Stimulated activated CD8-positive, alpha-beta memory T cell treated with anti-CD3 and anti-CD28 coated beads, Interleukin-7, amount 100 ng/mL, for 1 hour (primary cell): ENCODE measurements around the gene ENTREP1.
A peak's percentile ranks its signal among the peaks of the same experiment; 100 is the strongest.
"Not testable (repeated sequence)": the region's sequence is repeated elsewhere in the genome, so short reads cannot be mapped to it uniquely, and the experiment has no call there.

Experiments
- DNase-seq, 2 donors: peaks; one replicate each; pipeline ENCODE4 v3.0.0-alpha.2; 2020; ENCODE audit warnings: low read depth in 2 of 2

ENTREP1 gene

DNA sequence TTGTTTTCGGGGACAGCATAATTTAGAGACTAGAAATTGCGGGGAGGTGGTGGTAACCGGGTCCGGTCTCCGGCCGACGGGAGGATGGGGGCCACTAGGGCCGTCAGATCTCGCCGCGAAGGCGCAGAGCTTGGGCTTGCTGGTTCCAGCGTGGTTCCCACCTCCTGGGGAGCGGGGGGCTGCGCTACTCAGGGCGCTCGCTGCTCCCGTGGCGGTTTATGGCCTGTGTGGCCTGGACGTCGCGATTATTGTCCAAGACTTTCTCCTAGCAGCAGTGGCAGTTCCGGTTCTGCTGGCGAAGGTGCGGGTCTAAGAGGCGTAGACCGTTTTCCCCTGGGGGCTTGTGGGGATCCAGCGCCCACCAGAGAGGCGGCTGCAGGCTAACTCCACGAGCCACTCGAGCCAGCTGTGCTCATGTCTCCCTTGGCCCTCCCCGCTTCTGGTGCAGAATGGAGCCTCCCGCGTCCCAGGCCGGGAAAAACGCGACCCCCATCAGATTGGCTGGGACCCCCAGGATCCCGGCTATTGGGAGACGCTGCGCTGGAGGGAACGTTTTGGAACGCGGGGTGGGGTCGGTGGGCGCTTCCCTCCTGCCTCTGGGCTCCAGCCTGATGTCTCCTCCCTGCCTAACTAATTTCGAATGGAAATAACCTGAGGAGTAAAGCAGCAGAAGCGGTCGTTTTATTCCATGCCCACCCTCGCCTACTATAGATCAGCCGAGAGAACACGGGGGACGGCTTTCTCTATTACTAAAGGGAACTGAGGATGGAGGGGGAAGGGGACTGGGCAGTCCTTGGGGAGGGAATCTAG is 87.1 kb downstream of the ENTREP1 start:
- no peak for DNase-seq

- no peak for DNase-seq
These were observed 87.7 kb downstream of the ENTREP1 start for GRCh38 chr9:69412741-69413150.

GRCh38 chr9:69420611-69421270 is 95.7 kb downstream of the ENTREP1 start:
- no peak for DNase-seq

- peak in 1 of 2 donors; percentile 10 for DNase-seq
These were observed 97.1 kb downstream of the ENTREP1 start for GRCh38 chr9:69421908-69422801.

DNA sequence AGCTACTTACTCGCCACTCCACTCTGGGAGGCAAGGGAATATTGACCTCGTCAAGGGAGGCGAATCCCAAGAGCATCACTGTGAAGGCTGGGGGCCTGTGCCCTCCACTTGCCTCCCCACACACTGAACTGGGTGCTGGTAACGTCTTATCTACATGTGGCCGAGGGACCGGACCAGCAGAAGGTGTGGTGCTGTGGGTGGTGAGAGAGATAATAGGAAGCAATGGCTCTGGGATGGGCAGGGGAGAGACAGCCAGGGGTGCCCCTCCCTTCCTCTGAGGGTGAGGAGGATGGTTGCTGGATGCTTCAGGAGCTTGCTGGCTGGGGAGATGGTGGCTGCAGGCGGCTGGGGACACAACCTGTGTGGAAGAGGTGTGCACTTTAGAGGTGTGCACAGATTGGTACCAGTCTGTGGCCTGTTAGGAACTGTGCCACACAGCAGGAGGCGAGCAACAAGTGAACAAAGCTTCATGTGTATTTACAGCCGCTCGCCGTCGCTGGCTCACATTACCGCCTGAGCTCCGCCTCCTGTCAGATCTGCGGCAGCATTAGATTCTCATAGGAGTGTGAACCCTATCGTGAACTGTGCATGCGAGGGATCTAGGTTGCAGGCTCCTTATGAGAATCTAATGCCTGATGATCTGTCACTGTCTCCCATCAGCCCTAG is 100.3 kb downstream of the ENTREP1 start:
- DNase-seq, result no peak

- DNase-seq, result no peak
These were observed 102.3 kb downstream of the ENTREP1 start for GRCh38 chr9:69427286-69427685.

DNA sequence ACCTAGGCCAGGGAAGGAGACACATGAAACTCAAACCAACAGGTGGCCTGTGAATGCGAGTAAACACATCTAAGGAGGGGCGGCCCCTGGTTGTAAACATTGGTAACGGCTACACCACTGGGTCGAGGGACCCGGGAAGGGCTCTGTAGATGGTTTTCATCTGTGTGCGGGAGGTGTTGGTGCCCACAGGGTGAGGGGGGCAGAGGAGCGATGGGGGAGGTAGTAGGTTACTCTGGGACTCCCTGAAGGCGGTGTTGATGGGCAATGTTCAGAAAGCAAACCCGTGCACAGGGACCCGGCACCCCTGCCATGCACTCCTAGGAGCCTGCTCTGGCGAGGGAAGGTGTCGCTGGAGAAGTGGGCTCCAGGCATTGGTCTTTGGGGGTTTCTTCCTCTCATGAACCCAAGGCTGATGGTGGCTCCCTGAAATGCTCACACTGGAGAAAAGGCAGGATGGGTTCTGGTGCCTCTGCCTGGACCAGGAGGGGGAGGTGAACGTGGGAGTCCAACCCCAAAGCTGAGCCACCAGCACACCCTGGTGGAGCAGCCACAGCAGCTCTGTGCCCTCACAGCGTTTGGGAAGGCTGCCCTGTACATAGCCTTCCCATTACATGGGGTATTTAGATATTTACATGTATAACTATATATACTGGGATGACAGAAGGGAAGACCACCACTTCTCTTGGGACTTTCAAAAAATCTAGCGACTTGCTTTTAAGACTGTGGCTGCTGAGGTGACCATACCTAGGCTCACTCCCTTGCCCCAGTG is 103.2 kb downstream of the ENTREP1 start:
- no peak for DNase-seq

DNA sequence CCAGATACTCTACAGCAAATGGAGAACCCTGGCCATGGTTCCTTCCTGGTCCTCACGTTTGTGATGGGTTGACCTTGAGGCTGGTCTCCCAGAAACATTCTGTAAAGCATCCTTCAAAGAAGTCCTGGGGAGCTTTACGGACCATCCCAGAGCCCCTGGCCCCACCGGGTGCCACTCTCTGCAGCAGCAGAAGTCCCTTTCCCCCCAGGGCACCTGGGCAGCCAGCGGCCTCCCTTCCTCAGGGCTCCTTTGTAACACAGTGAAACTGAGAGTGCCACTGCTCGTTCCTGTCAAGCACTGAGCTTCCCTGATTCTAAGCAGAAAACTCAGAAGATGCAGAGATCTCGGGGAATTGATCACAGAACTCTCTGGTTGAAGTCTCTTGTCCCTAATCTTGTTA is 104.3 kb downstream of the ENTREP1 start:
- DNase-seq, result no peak

DNA sequence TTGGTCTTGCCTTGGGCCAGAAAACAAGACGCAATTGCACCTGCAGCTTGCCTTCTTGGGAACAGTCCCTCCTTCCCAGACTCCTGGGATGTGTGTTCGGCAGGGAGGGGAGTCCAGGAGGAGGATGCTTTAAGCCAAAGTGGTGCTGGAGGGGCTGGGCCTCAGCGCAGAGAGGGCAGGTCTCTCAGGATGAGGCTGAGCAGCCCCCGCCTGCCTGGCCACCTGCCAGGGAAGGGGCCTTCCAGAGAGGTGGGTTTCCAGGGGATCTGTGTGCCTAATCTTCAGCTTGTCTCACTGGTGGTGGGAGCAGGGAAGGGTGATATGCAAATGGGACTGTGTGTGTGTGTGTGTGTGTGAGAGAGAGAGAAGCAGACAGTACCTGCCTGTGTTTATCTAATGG is 105.2 kb downstream of the ENTREP1 start:
- DNase-seq, result no peak

- DNase-seq, result no peak
These were observed 106.2 kb downstream of the ENTREP1 start for GRCh38 chr9:69431203-69431602.

DNA sequence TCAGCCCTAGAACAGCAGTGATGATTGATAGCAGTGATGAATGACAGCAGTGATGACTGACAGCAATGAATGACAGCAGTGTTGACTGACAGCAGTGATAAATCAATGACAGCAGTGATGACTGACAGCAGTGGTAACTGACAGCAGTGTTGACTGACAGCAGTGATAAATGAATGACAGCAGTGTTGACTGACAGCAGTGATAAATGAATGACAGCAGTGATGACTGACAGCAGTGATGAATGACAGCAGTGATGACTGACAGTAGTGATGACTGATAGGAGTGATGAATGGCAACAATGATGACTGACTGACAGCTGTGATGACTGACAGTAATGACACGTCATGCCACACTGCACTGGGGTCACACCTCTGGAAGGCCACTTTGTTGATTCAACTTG is 106.8 kb downstream of the ENTREP1 start:
- DNase-seq, result no peak

GRCh38 chr9:69432623-69433022 is 107.6 kb downstream of the ENTREP1 start:
- no peak for DNase-seq

- DNase-seq, result no peak
These were observed 108.4 kb downstream of the ENTREP1 start for GRCh38 chr9:69433392-69433791.

GRCh38 chr9:69433968-69434367 is 109.0 kb downstream of the ENTREP1 start:
- DNase-seq, result no peak

GRCh38 chr9:69439654-69440053 is 114.6 kb downstream of the ENTREP1 start:
- DNase-seq, result not testable (repeated sequence)

GRCh38 chr9:69440254-69440955 is 115.4 kb downstream of the ENTREP1 start:
- DNase-seq, result not testable (repeated sequence)
